Osteoblast (primary cell): ENCODE data around the gene MRPL27. TPM values are rescaled to one million over a fixed set of nuclear protein-coding genes. Genes with fewer than 3 reads are reported as not detected.
A peak's percentile ranks its signal among the peaks of the same experiment; 100 is the strongest.

Experiments
- DNase-seq: peaks from one replicate; pipeline ENCODE4 v3.0.0; 2011; ENCODE audit warnings: low spot score, mixed read lengths; ENCODE audit not compliant: insufficient read length; ENCODE audit errors: missing footprints
- H2AFZ ChIP-seq: 2 replicates; pipeline ENCODE4 v1.6.0; 2011; ENCODE audit warnings: mild to moderate bottlenecking, low read length
- H3K27ac ChIP-seq: 2 replicates; pipeline ENCODE4 v1.5.1; 2011; ENCODE audit warnings: mild to moderate bottlenecking, low read depth, low read length, moderate library complexity
- H3K27me3 ChIP-seq: 2 replicates; pipeline ENCODE4 v1.6.0; 2012; ENCODE audit warnings: mild to moderate bottlenecking, control low read depth, inconsistent platforms, low read length, moderate library complexity; ENCODE audit not compliant: insufficient read depth
- H3K36me3 ChIP-seq: 2 replicates; pipeline ENCODE4 v1.5.1; 2011; ENCODE audit warnings: mild to moderate bottlenecking, low read length, control low read depth, moderate library complexity; ENCODE audit not compliant: insufficient read depth
- H3K4me1 ChIP-seq: 2 replicates; pipeline ENCODE4 v1.5.1; 2011; ENCODE audit warnings: mild to moderate bottlenecking, low read length, control low read depth, moderate library complexity; ENCODE audit not compliant: insufficient read depth
- H3K4me2 ChIP-seq: 2 replicates; pipeline ENCODE4 v1.6.0; 2011; ENCODE audit warnings: mild to moderate bottlenecking, low read length; ENCODE audit not compliant: insufficient read depth
- H3K4me3 ChIP-seq: fragments of 200-600 bp; sonication (generic); 3 replicates; pipeline ENCODE4 v1.5.1; 2012; ENCODE audit warnings: mild to moderate bottlenecking, low read length, inconsistent platforms; ENCODE audit not compliant: insufficient read depth
- H3K79me2 ChIP-seq: 2 replicates; pipeline ENCODE4 v1.6.0; 2012; ENCODE audit warnings: mild to moderate bottlenecking, low read length, control low read depth, inconsistent platforms; ENCODE audit not compliant: insufficient read depth
- H3K9me3 ChIP-seq: 2 replicates; pipeline ENCODE4 v1.5.1; 2011; ENCODE audit warnings: low read depth, low read length, control low read depth
- H4K20me1 ChIP-seq: 2 replicates; pipeline ENCODE4 v1.6.0; 2012; ENCODE audit warnings: mild to moderate bottlenecking, low read length, control low read depth; ENCODE audit not compliant: insufficient read depth
- CTCF ChIP-seq: IDR thresholded peaks from 2 replicates; pipeline ENCODE4 v1.5.1; 2011; ENCODE audit warnings: mild to moderate bottlenecking, low read depth, low read length, moderate library complexity; ENCODE audit errors: extremely low read depth
- total RNA-seq: library from RNA; depleted of rRNA; stranded (reverse); fragments of >200 nt; gene quantifications from 2 replicates; pipeline ENCODE4 v1.2.3, GENCODE V29; 2012

Gene MRPL27
- total RNA-seq, 1 donor: 55.7 TPM

GRCh38 chr17:50352693-50353599 lies 20.0 kb downstream of the MRPL27 start:
- H3K9me3 ChIP-seq: no peaks in the 10 kb centered on the region
- no peak overlapping the region for H2AFZ ChIP-seq
- peaks cover 52% of the 10 kb centered on the region for H3K79me2 ChIP-seq
- DNase-seq: no peak
- TF ChIP-seq CTCF: no peak
- H3K36me3 ChIP-seq: peaks cover 50% of the 10 kb centered on the region
- H3K27ac ChIP-seq: no peak overlapping the region
- peaks cover 13% of the 10 kb centered on the region for H3K4me1 ChIP-seq
- no peak overlapping the region for H3K4me2 ChIP-seq
- no peak overlapping the region for H3K4me3 ChIP-seq
- peaks cover 66% of the 10 kb centered on the region for H4K20me1 ChIP-seq
- H3K27me3 ChIP-seq: no peaks in the 10 kb centered on the region

GRCh38 chr17:50352072-50352692 lies 20.8 kb downstream of the MRPL27 start:
- Histone ChIP-seq H3K27me3 (no peaks in the 10 kb centered on the region), H3K9me3 (no peaks in the 10 kb centered on the region), H4K20me1 (peaks cover 70% of the 10 kb centered on the region), H3K4me2 (no peak overlapping the region), H3K4me1 (peaks cover 20% of the 10 kb centered on the region), H3K27ac (no peak overlapping the region), H3K36me3 (peaks cover 42% of the 10 kb centered on the region), H2AFZ (no peak overlapping the region), H3K4me3 (no peak overlapping the region), H3K79me2 (peaks cover 59% of the 10 kb centered on the region)
- DNase-seq: no peak
- TF ChIP-seq CTCF: no peak

GRCh38 chr17:50350733-50351132 lies 22.3 kb downstream of the MRPL27 start:
- Histone ChIP-seq H3K79me2 (peaks cover 69% of the 10 kb centered on the region), H3K4me2 (no peak overlapping the region), H3K27ac (no peak overlapping the region), H3K4me1 (peaks cover 25% of the 10 kb centered on the region), H3K27me3 (no peaks in the 10 kb centered on the region), H2AFZ (no peak overlapping the region), H3K36me3 (peaks cover 28% of the 10 kb centered on the region), H4K20me1 (peaks cover 60% of the 10 kb centered on the region), H3K9me3 (no peaks in the 10 kb centered on the region), H3K4me3 (no peak overlapping the region)
- no peak for DNase-seq
- TF ChIP-seq CTCF: no peak

- Histone ChIP-seq H3K79me2 (peaks cover 66% of the 10 kb centered on the region), H3K4me2 (peak overlapping the region; percentile 92), H3K4me1 (peaks cover 32% of the 10 kb centered on the region), H3K4me3 (no peak overlapping the region), H3K9me3 (no peaks in the 10 kb centered on the region), H3K36me3 (peaks cover 14% of the 10 kb centered on the region), H3K27ac (no peak overlapping the region), H3K27me3 (no peaks in the 10 kb centered on the region), H4K20me1 (peaks cover 56% of the 10 kb centered on the region), H2AFZ (no peak overlapping the region)
- TF ChIP-seq CTCF: no peak
- DNase-seq: no peak
Observed at GRCh38 chr17:50349243-50349600, 23.8 kb downstream of the MRPL27 start.
